ENCODE measurements around the gene PARD3. TPM values are rescaled to one million over a fixed set of nuclear protein-coding genes. Genes with fewer than 3 reads are reported as not detected.

PARD3 gene
- total RNA-seq, 2 experiments from 2014 or later: 3.6 to 4.0 TPM

DNA sequence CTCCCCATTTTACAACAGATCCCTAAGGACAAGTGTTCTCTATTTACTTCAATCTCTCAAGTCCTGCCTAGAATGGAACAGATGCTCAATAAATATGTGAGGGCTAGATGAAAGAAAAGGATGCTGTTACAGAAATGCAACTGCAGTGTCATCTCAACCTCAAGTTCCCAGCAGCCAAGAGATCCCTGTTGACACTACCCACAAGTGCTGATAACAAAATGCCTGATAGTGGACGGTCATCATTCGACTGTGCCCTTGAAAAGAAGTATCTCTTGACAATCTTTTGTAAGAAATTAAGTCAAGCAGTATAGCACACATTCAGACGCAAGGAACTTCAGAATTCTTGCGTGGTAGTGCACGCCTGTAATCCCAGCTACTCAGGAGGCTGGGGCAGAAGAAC, 133.2 kb downstream of the PARD3 start:
- no peak for DNase-seq
- intact Hi-C loops (cut with micrococcal nuclease): no loop called here
- Mint-ChIP-seq H3K9me3 (no peaks in the 10 kb centered on the region), H3K36me3 (ENCODE audit: low read depth) (no peaks in the 10 kb centered on the region), H3K4me3 (no peak overlapping the region), H3K27ac (no peak overlapping the region), H3K4me1 (ENCODE audit: low read depth) (no peaks in the 10 kb centered on the region), H3K27me3 (ENCODE audit: low read depth) (peaks cover 3% of the 10 kb centered on the region)
- CTCF ChIA-PET: no interaction called here

- peaks cover 3% of the 10 kb centered on the region for H3K27me3 Mint-ChIP-seq (ENCODE audit: low read depth)
- no peaks in the 10 kb centered on the region for H3K9me3 Mint-ChIP-seq
- no peaks in the 10 kb centered on the region for H3K36me3 Mint-ChIP-seq (ENCODE audit: low read depth)
- intact Hi-C loops (cut with micrococcal nuclease): no loop called here
- H3K27ac Mint-ChIP-seq: no peak overlapping the region
- H3K4me1 Mint-ChIP-seq (ENCODE audit: low read depth): no peaks in the 10 kb centered on the region
- CTCF ChIA-PET: no interaction called here
- no peak for DNase-seq
- no peak overlapping the region for H3K4me3 Mint-ChIP-seq
These were observed 135.9 kb downstream of the PARD3 start for GRCh38 chr10:34679177-34679576.

DNA sequence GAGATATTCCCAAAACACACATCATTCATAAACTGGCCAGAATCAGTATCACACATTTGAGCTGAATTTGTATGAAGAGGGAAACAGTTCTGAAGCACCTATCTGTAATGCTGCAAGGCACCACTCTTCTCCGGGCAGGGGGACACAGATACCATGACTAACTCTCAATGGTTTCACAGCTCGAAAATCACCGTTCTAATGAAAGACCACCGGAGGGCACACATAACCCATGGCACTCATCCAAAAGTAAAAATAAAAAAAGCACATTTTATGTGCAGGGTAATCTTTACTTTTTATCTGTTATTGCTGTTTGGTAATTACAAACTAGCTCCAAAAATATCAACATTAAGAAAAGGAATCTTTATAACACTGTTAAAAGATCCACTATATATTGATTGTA, 137.5 kb downstream of the PARD3 start:
- intact Hi-C loops (cut with micrococcal nuclease): no loop called here
- CTCF ChIA-PET: no interaction called here
- no peaks in the 10 kb centered on the region for H3K4me1 Mint-ChIP-seq (ENCODE audit: low read depth)
- DNase-seq: no peak
- no peaks in the 10 kb centered on the region for H3K9me3 Mint-ChIP-seq
- H3K27me3 Mint-ChIP-seq (ENCODE audit: low read depth): peaks cover 3% of the 10 kb centered on the region
- H3K4me3 Mint-ChIP-seq: no peak overlapping the region
- no peak overlapping the region for H3K27ac Mint-ChIP-seq
- H3K36me3 Mint-ChIP-seq (ENCODE audit: low read depth): no peaks in the 10 kb centered on the region

DNA sequence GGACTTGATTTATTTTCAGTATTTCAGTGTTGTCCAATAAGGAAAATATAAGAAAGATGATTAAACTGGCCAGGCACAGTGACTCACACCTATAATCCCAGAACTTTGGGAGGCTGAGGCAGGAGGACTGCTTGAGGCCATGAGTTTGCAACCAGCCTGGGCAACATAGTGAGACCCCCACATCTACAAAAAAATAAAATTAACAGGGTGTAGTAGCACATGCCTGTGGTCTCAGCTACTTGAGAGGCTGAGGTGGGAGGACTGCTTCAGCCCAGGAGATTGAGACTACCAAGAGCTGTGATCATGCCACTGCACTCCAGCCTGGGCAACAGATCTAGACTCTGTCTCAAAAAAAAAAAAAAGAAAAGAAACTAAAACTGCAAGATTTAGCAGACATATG, 138.0 kb downstream of the PARD3 start:
- intact Hi-C loops (cut with micrococcal nuclease): no loop called here
- CTCF ChIA-PET: no interaction called here

DNA sequence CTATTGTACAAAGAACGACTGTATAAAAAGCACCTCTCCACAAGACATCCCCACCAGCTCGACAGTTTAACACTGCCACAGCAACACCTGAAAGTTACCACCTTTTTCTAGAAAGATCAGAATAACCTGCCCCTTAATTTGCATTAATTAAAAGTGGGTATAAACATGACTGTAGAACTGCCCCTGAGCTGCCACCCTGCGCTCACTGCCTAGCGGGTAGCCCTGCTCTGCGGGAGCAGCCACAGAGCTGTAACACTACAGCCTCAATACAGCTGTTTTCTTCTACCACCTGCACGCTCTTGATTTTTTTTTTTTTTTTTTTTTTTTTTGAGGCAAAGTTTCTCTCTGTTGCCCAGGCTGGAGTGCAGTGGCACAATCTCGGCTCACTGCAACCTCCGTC, 140.9 kb downstream of the PARD3 start:
- no peaks in the 10 kb centered on the region for H3K36me3 Mint-ChIP-seq (ENCODE audit: low read depth)
- DNase-seq: no peak
- CTCF ChIA-PET: no interaction called here
- no peaks in the 10 kb centered on the region for H3K4me1 Mint-ChIP-seq (ENCODE audit: low read depth)
- no peaks in the 10 kb centered on the region for H3K9me3 Mint-ChIP-seq
- H3K27ac Mint-ChIP-seq: no peak overlapping the region
- no peak overlapping the region for H3K4me3 Mint-ChIP-seq
- peaks cover 3% of the 10 kb centered on the region for H3K27me3 Mint-ChIP-seq (ENCODE audit: low read depth)
- intact Hi-C loops (cut with micrococcal nuclease): no loop called here

More for the DNA sequence above, 138.0 kb downstream of the PARD3 start:
- Mint-ChIP-seq H3K9me3 (no peaks in the 10 kb centered on the region), H3K36me3 (ENCODE audit: low read depth) (no peaks in the 10 kb centered on the region), H3K4me1 (ENCODE audit: low read depth) (no peaks in the 10 kb centered on the region), H3K27ac (no peak overlapping the region), H3K27me3 (ENCODE audit: low read depth) (peaks cover 3% of the 10 kb centered on the region), H3K4me3 (no peak overlapping the region)
- DNase-seq: no peak

GRCh38 chr10:34670081-34670480, 145.0 kb downstream of the PARD3 start:
- H3K36me3 Mint-ChIP-seq (ENCODE audit: low read depth): no peaks in the 10 kb centered on the region
- peaks cover 2% of the 10 kb centered on the region for H3K4me1 Mint-ChIP-seq (ENCODE audit: low read depth)
- DNase-seq: no peak
- no peak overlapping the region for H3K27ac Mint-ChIP-seq
- CTCF ChIA-PET: no interaction called here
- H3K9me3 Mint-ChIP-seq: no peaks in the 10 kb centered on the region
- peaks cover 12% of the 10 kb centered on the region for H3K27me3 Mint-ChIP-seq (ENCODE audit: low read depth)
- intact Hi-C loops (cut with micrococcal nuclease): no loop called here
- no peak overlapping the region for H3K4me3 Mint-ChIP-seq

- no peak overlapping the region for H3K4me3 Mint-ChIP-seq
- intact Hi-C loops (cut with micrococcal nuclease): loop anchor here (10.0 kb wide), 1 partner anchor 426 kb away; the partner anchor contains the start of gene CUL2
- H3K36me3 Mint-ChIP-seq (ENCODE audit: low read depth): no peaks in the 10 kb centered on the region
- CTCF ChIA-PET: no interaction called here
- H3K4me1 Mint-ChIP-seq (ENCODE audit: low read depth): peaks cover 2% of the 10 kb centered on the region
- H3K9me3 Mint-ChIP-seq: no peaks in the 10 kb centered on the region
- no peak overlapping the region for H3K27ac Mint-ChIP-seq
- H3K27me3 Mint-ChIP-seq (ENCODE audit: low read depth): peaks cover 12% of the 10 kb centered on the region
- no peak for DNase-seq
These were observed 146.0 kb downstream of the PARD3 start for GRCh38 chr10:34669079-34669478.

GRCh38 chr10:34667177-34667576, 147.9 kb downstream of the PARD3 start:
- intact Hi-C loops (cut with micrococcal nuclease): loop anchor here (10.0 kb wide), 1 partner anchor 428 kb away; the partner anchor contains the start of gene CUL2
- Mint-ChIP-seq H3K9me3 (no peaks in the 10 kb centered on the region), H3K27ac (no peak overlapping the region), H3K27me3 (ENCODE audit: low read depth) (peaks cover 16% of the 10 kb centered on the region), H3K4me3 (no peak overlapping the region), H3K36me3 (ENCODE audit: low read depth) (no peaks in the 10 kb centered on the region), H3K4me1 (ENCODE audit: low read depth) (peaks cover 2% of the 10 kb centered on the region)
- DNase-seq: no peak
- CTCF ChIA-PET: interaction anchor here (0.6 to 2.5 kb wide), 3 partner anchors 12 to 553 kb away, joined by 3 to 11 read pairs (median 3); no protein-coding TSS in a partner anchor

DNA sequence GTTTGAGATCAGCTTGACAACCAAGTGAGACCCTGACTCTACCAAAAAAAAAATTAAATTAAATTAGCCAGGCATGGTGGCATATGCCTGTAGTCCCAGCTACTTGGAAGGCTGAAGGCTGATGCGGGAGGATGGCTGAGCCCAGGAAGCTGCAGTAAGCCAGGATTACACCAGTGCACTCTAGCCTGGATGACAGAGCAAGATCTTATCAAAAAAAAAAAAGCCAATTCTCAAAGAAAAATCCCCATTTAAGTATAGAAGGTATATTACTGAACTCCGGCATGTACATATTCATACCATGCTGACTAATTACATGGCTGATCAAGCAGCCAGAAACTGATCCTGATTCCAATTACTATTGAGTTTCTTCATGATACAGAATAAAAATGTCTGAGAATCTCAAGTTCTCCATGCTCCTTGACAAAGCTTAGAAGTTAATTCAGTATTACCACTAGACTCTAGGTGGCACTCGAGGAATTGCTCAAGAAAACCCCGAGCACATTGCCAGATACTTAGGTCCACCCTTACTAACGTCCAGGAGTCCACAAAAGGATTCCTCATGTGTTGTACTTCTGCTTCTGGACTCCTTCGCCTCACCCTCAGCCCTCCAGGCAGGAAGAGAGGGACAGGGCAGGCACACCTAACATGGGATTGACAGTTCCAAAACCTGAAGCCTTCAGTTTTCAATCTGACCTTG, 148.9 kb downstream of the PARD3 start:
- DNase-seq: peak; percentile 16
- H3K4me1 Mint-ChIP-seq (ENCODE audit: low read depth): peaks cover 2% of the 10 kb centered on the region
- H3K36me3 Mint-ChIP-seq (ENCODE audit: low read depth): no peaks in the 10 kb centered on the region
- H3K27me3 Mint-ChIP-seq (ENCODE audit: low read depth): peaks cover 16% of the 10 kb centered on the region
- no peak overlapping the region for H3K27ac Mint-ChIP-seq
- intact Hi-C loops (cut with micrococcal nuclease): loop anchor here (1.0 to 10.0 kb wide), 4 partner anchors 328 to 552 kb away; partner anchors contain the start of gene CUL2
- no peak overlapping the region for H3K4me3 Mint-ChIP-seq
- CTCF ChIA-PET: interaction anchor here (0.7 to 2.5 kb wide), 4 partner anchors 11 to 328 kb away, joined by 3 to 11 read pairs (median 4); no protein-coding TSS in a partner anchor
- H3K9me3 Mint-ChIP-seq: no peaks in the 10 kb centered on the region

DNA sequence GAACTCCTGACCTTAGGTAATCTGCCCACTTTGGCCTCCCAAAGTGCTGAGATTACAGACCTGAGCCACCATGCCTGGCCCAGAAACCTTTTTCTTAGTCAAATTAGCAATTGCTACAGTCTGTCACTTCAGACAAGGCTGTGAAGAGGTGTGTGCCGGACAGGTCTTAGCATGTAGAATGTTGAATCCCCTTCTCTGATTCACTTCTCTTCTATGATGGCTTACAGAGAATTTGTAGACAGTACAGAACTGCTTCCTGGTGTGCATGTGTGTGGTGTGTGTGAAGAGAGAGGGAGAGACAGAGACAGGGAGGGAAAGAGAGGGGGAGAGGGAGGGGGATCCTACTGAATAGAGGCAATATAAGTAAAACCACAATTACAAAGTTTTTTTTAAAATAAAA, 150.4 kb downstream of the PARD3 start:
- H3K4me1 Mint-ChIP-seq (ENCODE audit: low read depth): peaks cover 2% of the 10 kb centered on the region
- no peaks in the 10 kb centered on the region for H3K36me3 Mint-ChIP-seq (ENCODE audit: low read depth)
- CTCF ChIA-PET: no interaction called here
- no peak overlapping the region for H3K27ac Mint-ChIP-seq
- intact Hi-C loops (cut with micrococcal nuclease): loop anchor here (10.0 kb wide), 1 partner anchor 430 kb away; the partner anchor contains the start of gene CUL2
- no peak overlapping the region for H3K4me3 Mint-ChIP-seq
- H3K27me3 Mint-ChIP-seq (ENCODE audit: low read depth): peaks cover 16% of the 10 kb centered on the region
- DNase-seq: no peak
- H3K9me3 Mint-ChIP-seq: no peaks in the 10 kb centered on the region

- Mint-ChIP-seq H3K4me1 (ENCODE audit: low read depth) (peaks cover 2% of the 10 kb centered on the region), H3K27me3 (ENCODE audit: low read depth) (peaks cover 3% of the 10 kb centered on the region), H3K36me3 (ENCODE audit: low read depth) (no peaks in the 10 kb centered on the region), H3K9me3 (no peaks in the 10 kb centered on the region), H3K27ac (no peak overlapping the region), H3K4me3 (no peak overlapping the region)
- intact Hi-C loops (cut with micrococcal nuclease): loop anchor here (10.0 kb wide), 1 partner anchor 433 kb away; the partner anchor contains the start of gene CUL2
- no peak for DNase-seq
- CTCF ChIA-PET: interaction anchor here (0.7 kb wide), 1 partner anchor 296 kb away, joined by 3 read pairs; no protein-coding TSS in a partner anchor
These were observed 153.5 kb downstream of the PARD3 start for GRCh38 chr10:34661580-34661979.

DNA sequence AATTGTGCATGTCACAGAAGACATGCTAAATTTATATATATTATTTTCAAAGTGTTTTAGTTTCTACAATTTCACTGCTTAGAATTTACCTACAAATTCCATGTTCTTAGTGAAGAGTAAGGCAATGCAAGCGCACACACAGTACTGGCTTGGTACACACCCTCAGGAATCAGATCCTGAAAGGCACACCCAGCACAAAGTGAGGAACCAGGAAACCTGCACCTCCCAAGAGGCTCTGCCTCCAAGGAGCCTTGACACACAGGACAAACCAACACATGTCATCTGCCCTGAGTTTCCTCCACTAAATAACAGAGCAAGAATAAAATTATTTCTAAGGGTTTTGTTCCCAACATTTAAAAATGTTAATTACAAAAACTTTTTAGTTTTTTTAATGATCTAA, 156.2 kb downstream of the PARD3 start:
- H3K4me3 Mint-ChIP-seq: no peak overlapping the region
- CTCF ChIA-PET: no interaction called here

DNA sequence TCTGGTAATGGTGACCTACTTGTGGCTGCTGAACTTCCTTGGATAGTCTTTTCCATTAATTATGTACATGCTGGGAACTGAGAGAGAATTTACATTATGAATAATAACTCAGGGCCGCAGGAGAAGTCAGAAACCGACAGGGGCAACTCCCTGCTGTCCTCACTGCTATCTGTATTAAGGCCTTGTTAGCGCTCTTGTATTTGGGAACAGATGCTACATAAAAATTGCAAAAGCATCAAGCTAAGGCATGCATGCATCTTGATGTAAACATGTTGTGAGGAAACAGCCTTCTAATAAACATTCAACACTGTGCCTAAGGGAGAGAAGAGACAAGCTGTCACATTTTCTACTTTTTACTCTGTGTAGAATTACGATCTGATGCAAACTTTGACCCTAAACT, 158.4 kb downstream of the PARD3 start:
- intact Hi-C loops (cut with micrococcal nuclease): no loop called here
- Mint-ChIP-seq H3K27ac (no peak overlapping the region), H3K36me3 (ENCODE audit: low read depth) (no peaks in the 10 kb centered on the region), H3K4me1 (ENCODE audit: low read depth) (no peaks in the 10 kb centered on the region), H3K4me3 (no peak overlapping the region), H3K27me3 (ENCODE audit: low read depth) (peaks cover 5% of the 10 kb centered on the region), H3K9me3 (no peaks in the 10 kb centered on the region)
- DNase-seq: no peak
- CTCF ChIA-PET: interaction anchor here (0.6 to 2.9 kb wide), 5 partner anchors 10 to 309 kb away, joined by 4 to 11 read pairs (median 5); no protein-coding TSS in a partner anchor

More for the DNA sequence above, 156.2 kb downstream of the PARD3 start:
- Mint-ChIP-seq H3K27me3 (ENCODE audit: low read depth) (peaks cover 8% of the 10 kb centered on the region), H3K36me3 (ENCODE audit: low read depth) (no peaks in the 10 kb centered on the region), H3K27ac (no peak overlapping the region), H3K4me1 (ENCODE audit: low read depth) (no peaks in the 10 kb centered on the region), H3K9me3 (no peaks in the 10 kb centered on the region)
- intact Hi-C loops (cut with micrococcal nuclease): no loop called here
- no peak for DNase-seq

Data from activated naive CD4-positive, alpha-beta T cell treated with anti-CD3 and anti-CD28 coated beads for 36 hours (primary cell).